C4-2B (cell line): ENCODE measurements around the gene RIMBP3B.
"Not testable (repeated sequence)": the region's sequence is repeated elsewhere in the genome, so short reads cannot be mapped to it uniquely, and the experiment has no call there.

Experiments used
- CTCF ChIP-seq: fragments of 450-650 bp; conservative IDR thresholded peaks from 2 replicates; pipeline ENCODE4 v1.5.1; 2017; ENCODE audit warnings: mild to moderate bottlenecking
- ZFX ChIP-seq: fragments of 450-650 bp; IDR thresholded peaks from 2 replicates; pipeline ENCODE4 v1.6.1; 2017

- TF ChIP-seq CTCF, ZFX: not testable (repeated sequence)
These were observed at the start of gene RIMBP3B for GRCh38 chr22:21383701-21384467.
